ENCODE data around the gene LRP3.
"Not testable (repeated sequence)": the region's sequence is repeated elsewhere in the genome, so short reads cannot be mapped to it uniquely, and the experiment has no call there.

LRP3 gene

DNA sequence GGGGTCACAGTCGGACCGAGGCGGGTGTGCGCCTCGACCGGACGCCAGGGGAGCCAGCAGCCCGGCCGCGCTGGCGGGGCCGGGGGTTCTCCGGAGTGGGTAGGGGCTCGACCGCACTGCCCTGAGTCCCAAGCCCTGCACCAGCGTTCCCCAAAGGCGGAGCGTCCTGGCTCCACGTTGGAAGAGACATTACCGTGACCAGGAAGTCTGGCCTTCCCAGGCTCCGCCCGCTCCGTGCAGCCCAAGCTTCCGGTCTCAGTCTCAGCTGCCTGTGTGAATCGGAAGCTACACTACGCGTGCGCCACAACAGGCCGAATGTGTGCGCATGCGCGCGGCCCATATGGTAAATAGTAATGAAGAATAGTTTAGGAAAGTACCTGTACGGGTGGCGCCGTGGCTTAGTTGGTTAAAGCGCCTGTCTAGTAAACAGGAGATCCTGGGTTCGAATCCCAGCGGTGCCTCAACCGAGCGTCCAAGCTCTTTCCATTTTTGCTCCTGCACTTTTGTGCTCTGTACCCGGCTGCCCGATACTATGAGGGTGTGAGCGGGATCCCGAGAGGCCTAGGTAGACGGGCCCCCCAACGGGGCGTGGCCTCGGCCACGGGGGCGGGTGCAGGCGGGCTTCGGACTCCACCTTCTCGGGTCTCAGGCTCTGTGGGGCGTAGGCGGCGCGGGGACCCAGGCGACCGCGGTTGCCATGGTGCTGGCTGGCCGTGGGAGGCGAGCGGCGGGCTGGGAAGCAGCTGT is 17.3 kb upstream of the LRP3 start:
- DNase-seq, result peak; percentile 98

DNA sequence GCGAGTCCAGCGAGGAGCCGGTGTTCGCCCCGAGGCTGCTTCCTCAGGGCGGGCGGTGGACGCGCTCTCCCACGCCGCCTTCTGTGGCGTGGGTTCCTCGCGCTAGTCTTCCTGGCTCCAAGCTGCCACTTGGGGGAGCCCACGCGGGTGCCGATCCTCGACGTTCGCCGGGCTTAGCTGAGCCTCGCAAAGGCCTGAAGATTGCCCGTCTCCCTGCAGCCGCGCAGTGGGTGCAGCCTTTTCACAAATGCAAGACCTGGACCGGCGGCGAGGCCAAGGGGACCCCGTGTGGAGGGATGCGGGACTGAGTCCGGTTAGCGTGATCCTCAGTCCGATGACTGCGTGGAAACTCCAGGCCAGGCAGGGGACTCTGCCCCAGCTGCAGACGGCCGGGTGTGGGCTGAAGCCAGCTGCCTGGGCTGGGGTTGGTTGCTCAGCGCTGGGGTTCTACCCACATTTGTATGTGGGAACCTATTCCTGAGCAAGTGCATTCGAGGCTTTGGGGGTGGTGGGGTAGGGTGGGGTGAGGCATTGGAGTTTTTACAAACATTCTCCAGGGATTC is 16.6 kb upstream of the LRP3 start:
- DNase-seq, result no peak

DNA sequence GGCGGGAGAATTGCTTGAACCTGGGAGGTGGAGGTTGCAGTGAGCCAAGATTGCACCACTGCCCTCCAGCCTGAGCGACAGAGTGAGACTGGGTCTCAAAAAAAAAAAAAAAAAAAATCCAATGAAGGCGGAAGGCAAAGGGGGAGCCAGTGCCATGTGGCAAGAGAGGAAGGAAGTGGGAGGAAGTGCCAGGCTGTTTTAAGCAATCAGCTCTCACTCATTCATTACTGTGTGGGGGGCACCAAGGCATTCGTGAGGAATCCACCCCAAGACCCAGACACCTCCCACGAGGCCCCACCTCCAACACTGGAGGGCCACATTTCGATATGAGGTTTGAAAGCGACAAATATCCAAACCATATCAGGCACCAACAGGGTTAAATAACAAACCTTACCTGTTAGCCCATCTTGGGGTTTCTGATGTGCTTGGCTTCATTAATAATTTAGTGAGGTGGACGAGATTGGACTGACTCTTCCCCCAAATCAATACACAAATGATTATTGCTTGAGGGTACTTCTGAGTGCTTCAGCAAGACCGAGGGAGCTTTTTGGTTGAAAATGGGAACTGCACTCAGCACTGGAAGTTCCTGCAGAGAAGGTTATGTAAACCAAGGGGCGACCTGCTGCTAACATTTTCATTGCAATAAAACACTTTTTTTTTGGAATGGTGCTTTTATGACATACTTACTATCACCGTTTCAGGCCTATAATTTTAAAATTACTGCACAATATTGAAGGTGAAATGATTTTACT is 7.5 kb upstream of the LRP3 start:
- DNase-seq, result no peak

DNA sequence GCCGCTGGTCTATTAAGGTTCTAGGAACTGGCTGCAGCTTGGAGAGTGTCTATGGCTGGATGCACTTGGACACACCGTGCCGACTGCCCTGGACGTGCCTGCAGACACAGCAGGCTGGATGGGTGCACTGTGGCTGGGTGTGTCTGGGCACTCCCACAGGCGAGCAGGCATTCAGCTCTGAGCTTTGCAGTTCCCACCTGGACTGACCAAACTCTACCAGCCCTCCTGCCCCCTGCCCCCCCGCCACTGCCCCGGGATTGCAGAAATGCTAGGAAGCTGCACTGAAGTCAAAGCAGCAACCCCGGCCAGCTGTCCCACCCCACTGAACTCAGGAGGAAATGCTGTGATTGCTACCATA is 7.0 kb upstream of the LRP3 start:
- DNase-seq, result no peak

DNA sequence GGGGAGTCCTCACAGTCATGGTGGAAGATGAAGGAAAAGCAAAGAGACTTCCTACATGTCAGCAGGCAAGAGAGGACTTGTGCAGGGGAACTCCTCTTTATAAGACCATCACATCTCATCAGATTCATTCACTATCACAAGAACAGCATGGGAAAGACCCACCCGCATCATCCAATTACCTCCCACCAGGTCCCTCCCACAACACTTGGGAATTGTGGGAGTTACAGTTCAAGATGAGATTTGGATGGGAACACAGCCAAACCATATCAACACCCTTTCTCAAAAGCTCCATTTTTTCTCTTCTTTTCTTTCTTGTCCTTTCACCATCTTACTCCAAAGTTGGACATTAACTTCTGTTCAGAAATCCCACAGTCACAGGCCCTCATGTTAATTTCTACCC is 4.7 kb upstream of the LRP3 start:
- no peak for DNase-seq

DNA sequence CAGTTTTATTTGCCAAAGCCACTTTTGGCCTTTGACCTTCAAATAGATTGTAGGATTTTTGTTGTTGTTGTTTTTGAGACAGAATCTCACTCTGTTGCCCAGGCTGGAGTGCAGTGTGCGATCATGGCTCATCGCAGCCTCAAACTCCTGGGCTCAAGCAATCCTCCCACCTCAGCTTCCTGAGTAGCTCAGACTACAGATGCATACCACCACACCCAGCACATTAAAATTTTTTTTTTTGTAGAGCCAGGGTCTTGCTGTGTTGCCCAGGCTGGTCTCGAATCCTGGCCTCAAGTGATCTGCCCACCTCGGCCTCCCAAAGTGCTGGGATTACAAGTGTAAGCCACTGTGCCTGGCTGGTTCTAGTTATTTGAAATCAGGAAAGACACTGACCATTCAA is 3.0 kb upstream of the LRP3 start:
- DNase-seq, result not testable (repeated sequence)

DNA sequence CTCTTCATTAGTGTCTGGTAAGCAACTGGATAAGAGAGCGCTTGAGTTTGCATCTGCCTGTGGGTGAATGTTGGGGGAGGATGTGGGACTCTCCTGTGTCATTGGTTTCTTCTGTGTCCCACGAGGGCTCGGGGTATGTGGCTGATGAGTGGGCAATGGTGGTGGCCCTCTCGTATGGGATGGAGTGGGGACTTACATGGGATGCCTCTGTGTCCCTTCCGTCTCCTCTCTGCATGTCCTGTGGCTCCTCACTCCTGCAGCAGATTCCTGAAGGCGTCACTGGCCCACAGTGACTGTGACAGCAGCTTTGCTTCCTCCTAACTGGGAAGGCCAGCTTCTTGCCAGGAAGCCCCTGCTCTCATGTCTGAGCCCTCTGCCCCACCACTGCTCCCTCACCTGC is 2.6 kb upstream of the LRP3 start:
- DNase-seq, result no peak

DNA sequence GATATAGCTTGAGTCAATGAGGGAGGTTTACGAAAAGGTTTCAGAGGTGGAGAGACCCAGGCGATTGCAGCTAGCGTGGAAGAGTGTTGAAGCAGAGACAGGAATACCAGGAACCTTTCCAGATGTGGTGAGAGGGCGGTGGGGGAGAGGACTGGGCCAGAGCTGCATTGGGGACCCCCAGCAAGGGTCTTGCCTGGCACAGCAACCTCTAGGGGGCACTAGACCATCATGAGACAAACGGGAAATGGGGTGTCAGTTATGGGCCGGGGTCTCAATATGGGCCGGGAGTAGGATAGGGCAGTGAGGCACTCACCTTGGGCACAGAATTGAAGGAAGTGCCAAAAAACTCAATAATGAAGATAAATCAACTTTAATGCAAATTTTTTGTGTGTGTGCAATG is 2.1 kb upstream of the LRP3 start:
- DNase-seq, result no peak

DNA sequence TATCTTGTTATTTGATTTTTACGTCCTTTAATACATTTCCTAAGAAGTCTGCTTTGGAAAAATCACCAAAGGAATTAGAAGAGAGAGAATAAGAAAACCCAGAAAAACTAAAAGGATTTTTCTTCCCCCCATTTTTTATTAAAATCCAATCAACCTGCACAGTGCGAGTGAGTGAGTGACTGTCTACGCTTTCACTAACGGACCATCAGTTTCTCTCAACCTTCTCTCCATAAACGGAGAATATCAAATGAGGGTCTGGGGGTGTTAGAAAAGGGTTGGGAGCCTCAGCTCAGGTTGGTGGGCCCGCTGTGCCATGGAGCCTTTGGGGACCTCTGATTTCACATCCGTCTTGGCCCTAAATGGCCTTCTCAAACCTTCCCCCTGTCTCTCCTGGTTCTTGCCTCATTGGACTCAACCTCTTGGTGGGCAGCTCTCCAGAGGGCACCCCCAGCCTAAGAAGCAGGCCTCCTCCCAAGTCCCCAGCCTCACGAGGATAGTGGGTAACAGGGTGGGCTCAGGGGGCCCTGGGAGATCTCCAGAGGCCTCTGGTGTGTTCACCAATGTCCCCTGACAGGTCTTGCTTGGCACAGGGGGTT is 763 bp upstream of the LRP3 start:
- no peak for DNase-seq

DNA sequence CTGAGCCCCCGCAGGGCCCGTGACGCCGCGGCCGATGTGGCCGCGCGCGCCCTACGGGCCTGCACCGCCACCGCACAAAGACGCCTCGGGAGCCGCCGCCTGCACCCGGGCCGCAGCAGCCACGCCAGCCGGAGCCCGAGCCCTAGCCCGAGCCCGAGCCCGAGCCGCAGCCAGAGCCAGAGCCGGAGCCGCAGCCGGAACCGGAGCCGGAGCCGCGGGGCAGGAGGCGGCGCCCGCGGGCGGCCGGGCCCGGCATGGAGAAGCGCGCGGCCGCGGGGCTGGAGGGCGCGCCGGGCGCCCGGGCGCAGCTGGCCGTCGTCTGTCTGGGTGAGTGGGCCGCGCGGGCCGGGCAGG is 379 bp downstream of the LRP3 start:
- DNase-seq, result no peak

DNA sequence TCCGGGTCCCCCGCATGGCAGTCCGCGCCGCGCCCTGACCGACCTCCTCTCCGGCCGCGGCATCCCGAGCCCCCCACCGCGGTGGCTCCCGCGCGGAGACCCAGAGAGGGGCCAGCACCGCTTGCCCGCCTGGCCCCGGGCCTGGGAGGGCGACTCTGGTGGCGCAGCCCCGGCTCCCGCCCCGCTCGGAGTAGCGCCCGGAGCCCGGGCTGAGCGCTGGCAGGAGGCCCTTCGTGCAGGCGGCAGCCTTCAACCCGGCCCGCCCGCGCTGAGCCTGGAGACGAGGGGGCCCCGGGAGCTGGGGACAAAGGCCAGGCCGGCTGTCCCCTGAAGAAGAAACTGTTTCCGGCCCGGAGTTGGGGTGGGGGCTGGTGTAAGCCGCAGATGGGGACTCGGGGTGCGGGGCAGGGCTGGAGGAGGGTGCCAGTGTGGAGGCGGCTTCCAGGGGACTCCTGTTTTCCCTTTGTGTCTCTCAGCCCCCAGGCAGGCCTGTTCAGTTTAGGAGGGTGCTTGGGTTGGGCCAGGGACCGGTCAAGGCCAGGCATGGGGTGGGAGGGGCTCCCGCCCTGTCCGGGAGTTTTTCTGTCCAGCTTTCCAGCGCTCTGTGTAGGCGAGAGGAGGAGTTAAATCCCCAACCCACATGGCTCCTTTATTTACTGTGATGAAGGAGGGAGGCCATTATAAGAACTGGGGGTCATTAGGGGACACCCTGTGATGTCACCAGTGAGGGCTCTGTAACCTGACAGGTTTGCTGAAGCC is 935 bp downstream of the LRP3 start:
- DNase-seq, result no peak

DNA sequence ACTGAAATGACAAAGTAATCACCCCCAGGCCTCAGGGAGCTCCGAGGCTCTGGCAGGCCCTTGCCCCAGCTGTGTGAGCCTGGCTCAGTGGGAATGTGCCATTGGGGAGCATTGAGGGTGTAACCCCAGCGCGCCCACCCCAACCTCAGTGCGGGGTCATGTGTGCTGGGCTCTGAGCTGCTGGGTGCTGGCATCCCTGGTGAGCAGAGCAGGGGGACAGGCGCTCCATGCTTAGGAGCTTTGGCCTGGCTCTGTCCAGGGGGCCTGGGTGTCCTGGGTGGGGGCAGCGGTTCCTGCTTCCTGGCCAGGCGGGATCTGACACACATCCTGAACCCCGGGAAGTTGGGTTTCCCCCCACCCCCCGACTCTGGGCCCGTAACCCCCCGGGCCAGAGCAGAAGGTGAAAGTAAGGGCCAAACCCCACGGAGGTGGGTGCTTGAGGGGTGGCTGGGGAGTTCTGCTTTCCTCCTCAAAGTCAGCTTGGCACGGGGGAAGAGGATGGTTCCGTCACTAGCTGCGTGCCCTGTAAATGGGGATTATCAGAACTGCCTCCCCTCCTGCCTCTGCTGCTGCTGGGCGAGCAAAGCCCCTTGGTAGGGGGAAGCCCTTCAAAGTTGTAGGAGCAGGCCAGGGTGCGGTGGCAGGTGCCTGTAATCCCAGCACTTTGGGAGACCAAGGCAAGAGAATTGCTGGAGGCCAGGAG is 1.7 kb downstream of the LRP3 start:
- no peak for DNase-seq

DNA sequence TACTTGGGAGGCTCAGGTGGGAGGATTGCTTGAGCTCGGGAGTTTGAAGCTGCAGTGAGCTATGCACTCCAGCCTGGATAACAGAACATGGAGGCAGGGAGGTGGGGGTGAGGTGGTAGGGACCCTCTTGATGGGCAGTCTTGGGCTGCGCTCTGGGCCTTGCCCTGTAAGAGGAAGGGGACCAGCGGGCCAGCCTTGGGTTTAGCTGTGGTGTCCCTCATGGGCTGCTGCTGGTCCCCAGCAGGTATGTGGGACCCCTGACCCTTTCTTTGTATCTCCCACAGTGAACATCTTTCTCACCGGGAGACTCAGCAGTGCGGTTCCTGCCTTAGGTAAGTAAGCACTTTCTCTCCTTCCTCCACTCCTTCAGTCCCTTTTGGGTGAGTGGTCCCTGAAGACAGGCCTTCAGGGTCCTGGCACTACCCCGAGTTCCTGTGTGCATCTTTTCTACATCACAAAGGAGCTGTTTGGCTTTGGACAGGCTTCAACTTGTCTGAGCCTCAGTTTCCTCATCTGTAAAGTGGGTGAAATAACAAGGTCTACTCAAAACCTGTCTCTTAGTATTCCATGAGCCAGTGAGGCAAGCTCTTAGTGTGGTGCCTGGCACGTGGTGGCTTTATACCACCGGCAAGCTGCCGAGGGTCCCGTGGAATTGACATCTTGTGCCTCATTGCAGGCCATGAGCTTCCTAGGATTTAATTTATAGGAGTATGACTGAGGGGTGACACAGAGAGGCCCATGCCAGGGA is 2.5 kb downstream of the LRP3 start:
- DNase-seq, result no peak

DNA sequence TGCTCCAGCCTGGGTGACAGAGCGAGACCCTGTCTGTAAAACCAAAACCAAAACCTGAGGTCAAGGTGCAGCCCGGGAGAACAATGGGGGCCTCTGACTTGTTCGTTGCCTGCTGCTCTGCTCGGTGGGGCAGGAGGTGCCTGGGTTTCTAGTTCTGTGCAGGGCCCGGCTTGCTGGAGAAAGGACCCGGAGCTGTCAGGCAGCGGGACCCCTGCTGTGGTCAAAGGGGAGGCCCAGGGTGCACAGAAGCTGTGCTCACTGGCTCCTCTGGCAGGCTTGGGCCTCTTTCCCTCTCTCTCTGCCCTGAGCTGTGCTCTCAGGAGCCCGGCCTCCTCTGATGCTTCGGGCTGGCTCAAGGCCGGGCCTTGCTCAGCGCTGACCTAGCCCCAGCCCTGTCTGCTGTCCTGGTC is 3.5 kb downstream of the LRP3 start:
- DNase-seq, result no peak

DNA sequence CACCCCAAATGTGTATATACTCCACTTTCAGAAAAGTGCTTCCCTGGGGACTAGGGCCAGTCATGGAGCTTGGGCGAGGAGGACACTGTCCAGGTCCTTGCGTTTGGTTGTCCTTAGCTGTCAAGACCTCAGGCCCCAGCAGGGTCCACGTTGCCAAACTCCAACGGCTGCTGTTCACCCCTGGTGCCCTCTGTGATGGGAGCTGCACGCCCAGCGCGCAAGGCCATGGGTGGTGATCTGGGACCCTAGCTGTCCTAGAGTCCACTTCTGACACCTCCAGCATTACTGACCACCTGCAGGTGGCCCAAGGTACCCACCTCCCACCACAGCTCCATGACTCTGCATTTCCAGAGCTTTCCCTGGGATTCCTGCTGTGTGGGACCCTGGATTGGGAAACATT is 4.0 kb downstream of the LRP3 start:
- no peak for DNase-seq

DNA sequence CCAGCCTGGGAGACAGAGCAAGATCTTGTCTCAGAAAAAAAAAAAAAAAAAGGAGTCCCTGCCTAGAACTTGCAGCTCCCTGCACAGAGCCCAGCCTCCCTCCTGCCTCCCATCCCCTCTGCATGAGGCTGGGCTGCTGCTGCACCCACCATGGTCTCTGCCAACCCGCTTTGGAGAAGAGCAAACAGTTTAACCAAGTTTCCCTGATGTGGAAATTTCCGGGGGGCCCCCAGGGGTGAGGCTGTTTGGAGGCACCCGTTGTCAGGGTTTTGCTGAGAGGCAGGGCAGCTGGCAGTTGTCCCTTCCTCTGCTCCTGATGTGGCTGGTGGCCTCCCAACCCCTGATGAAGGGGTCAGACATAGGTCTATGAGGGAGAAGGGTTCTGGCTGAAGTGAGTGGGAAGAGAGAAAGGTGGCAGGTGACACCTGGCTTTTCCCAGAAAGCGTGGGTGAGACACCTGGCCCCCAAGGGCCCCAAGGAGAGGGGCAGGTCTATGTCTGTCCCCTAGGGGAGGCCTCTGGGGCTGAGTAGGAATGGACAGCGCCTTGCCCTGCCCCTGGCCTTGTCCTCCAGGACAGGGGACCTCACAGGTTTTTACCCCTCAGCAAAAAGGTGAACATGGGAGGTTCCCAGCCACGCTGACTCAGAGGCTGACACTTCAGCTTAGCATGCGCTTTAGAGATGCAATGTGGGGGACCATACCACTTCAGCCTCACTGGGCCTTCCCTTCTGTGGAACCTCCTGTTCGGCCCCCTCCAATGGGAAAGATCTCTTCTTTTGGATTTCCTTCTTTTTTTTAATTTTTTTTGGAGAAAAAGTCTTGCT is 5.5 kb downstream of the LRP3 start:
- no peak for DNase-seq

DNA sequence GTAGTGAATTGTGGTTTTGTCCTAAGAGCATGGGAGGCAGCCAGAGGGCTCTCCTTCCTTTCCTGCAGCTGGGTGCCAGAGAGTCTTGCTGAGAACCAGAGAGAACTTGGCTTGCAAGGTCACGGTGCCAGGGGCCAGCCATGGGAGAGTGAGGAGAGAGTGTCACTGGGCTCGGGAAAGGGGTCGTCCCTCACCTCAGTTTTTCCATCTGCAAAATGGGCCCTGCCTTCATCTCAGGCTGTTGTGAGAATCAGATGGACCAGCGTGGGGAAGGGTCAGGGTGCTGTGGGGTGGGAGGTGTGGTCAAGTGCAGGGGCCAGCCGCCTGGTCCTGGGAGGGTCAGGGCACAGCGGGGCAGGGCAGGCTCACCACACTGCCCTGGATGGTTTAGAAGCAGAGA is 7.3 kb downstream of the LRP3 start:
- no peak for DNase-seq

DNA sequence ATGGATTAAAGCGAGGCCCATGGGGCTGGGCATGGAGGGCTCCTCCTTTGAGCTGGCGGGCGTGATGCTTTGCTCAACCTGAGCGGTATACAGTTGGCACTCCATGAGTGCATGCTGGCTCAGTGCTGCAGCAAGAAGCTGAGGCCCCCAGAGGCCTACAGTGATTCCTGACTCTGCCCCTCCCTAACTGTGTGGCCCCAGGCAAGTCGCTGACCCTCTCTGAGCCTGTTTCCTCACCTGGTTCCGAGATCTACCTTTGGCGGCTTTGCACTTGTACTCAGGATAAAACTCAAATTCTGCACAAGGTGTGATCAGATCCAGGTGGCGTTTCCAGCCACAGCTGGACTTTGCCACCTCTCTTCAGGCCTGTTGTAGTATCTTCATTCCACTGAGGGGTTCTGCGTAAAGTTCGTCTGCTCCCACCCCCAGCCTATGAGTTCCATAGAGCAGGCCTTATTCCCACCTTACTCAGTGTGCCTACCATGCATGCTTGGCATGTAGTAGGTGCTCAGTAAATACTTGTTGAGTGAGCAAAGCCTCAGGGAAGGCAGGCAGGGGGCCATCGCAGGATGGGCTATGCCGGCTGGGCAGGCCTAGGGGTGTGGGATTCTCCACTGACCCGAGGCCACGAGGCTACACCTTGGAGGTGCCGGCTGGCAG is 7.9 kb downstream of the LRP3 start:
- DNase-seq, result no peak

DNA sequence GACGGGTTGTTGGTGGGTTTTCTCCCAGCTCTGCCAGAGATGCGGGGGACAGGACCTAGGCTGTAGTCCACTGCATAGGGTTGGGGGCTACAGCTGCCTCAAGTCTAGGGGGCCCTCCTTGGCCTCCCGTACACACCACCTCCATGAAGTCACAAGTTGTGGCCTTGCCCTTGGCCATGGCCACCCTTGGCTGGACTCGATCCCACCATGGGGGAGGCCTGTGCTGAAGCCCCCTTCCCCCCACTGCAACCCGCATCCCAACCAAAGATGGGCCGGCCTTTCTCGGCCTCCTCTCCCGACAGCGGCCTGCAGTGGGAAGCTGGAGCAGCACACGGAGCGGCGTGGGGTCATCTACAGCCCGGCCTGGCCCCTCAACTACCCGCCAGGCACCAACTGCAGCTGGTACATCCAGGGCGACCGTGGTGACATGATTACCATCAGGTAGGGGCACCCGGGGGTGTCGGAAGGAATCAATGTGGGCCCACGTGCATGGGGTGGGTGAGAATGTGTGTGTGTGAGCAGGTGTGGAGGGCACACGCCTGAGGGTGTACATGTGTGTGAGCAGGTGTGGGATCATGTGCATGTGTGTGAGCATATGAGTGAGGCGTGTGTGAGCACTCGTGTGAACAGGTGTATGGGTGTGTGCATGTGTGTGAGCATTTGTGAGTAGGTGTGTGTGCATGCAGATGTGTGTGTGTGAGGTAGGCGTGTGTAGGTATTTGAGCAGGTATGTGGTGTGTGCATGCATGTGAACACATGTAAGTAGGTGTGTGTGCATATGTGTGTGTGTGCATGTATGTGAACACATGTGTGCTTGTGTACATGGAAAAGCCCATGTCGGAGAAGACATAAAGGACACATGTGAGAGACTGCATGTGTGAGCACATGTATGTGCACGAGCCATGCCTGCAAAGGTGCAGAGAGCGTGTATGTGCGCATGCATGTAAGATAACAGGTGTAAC is 8.7 kb downstream of the LRP3 start:
- no peak for DNase-seq
